ENCODE results near the gene TMEM53. TPM values are rescaled to one million over a fixed set of nuclear protein-coding genes. Genes with fewer than 3 reads are reported as not detected.

Gene TMEM53
- total RNA-seq, 1 experiment from 2014 or later = 8.2 TPM

DNA sequence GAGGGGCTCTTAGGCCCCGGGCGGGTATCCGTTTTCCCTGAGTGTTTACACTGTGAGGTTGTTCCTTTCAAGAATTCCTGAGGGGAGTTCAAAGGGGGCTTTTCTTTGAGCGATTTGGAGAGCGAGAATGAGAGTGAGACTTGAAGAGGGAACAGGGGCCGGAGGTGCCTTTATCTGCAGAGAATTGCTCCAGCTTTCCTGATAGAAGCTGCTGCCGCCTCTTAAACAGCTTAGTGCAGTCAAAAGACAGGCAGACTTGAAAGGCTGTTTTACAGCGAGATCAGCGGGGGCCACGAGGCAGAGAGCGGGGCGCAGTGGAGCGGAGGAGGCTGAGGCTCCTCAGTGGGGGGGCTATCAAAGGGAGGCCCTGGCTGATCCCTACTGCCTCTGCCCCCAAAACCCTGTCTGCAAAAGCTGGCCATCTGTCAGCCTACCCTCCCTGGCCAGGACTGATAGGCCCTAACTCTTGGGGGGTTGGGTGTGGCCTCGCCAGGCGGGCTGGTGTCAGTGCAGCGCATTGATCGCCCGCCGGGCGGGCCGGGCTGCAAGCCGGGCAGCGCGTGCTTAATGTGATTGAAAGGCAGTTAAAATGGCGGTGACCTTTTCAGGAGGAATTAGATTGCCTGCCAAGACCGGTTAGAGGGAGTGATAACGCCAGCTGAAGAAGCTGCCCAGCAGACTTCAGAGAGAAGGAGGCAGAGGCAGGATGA, 36.4 kb downstream of the TMEM53 start (continued):
- TF ChIP-seq ZNF281 (CRISPR knock-in tag; IDR thresholded peaks at IDR 0.05) = no peak

DNA sequence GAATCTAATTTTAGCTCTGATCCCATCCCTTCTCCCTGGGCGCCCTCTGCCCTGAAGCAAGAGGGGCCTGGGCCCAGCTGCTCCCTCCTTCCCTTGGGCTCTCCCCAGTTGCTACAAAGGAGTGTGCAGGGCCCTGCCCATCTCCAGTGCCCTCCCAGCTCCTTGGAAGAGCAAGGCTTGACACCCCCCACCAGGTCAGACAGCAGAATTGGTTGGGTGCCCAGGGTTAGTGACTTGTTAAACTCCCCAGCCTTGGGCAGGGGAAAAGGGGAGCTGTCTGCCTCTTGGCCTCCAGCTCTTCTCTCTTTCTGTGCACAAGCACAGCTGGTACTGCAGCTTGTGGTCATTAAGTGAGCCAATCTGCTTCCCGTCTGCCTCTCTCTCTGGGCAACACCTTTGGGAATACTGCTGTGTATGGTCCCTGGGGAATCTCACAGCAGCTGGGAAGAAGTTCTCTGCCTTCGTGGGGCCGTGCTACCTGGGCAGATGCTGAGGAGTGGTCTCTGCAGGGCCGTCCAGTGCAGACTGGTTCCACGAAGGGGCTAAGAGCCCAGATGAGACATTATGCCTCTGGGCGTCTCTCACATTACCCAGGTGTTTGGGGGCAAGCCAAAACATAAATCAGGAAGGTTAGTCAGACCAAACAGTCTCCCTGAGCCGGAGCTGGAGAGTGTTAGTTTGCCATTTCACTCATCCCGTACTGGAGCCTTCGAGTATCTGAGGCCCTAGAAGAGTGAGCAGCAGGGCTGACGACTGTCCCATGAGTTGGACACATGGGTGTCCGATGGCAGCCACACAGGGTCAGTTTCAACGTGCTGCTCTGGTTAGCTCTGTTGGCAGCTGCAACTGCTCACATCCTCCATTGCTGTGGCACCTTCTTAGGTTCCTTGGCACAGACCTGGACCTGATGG, 37.3 kb downstream of the TMEM53 start:
- H3K27me3 Mint-ChIP-seq (ENCODE audit: low read depth) = no peaks in the 10 kb centered on the region
- ATAC-seq = no peak
- POLR2A ChIA-PET = no interaction called here
- CTCF ChIA-PET = interaction anchor here (1.2 to 1.4 kb wide), 3 partner anchors 16 to 42 kb away, joined by 3 to 10 read pairs (median 4); no protein-coding TSS in a partner anchor
- peaks cover 72% of the 10 kb centered on the region for H3K36me3 Mint-ChIP-seq
- TF ChIP-seq USF1 (CRISPR knock-in tag; IDR thresholded peaks at IDR 0.05) = no peak
- TF ChIP-seq, protein P1, sequence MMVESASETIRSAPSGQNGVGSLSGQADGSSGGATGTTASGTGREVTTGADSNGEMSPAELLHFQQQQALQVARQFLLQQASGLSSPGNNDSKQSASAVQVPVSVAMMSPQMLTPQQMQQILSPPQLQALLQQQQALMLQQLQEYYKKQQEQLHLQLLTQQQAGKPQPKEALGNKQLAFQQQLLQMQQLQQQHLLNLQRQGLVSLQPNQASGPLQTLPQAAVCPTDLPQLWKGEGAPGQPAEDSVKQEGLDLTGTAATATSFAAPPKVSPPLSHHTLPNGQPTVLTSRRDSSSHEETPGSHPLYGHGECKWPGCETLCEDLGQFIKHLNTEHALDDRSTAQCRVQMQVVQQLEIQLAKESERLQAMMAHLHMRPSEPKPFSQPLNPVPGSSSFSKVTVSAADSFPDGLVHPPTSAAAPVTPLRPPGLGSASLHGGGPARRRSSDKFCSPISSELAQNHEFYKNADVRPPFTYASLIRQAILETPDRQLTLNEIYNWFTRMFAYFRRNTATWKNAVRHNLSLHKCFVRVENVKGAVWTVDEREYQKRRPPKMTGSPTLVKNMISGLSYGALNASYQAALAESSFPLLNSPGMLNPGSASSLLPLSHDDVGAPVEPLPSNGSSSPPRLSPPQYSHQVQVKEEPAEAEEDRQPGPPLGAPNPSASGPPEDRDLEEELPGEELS (CRISPR knock-in tag; IDR thresholded peaks at IDR 0.05) = no peak
- DNase-seq (ENCODE audit: low spot score) = no peak
- no peak overlapping the region for H3K4me3 Mint-ChIP-seq
- no peaks in the 10 kb centered on the region for H3K9me3 Mint-ChIP-seq
- no peak overlapping the region for H3K27ac Mint-ChIP-seq
- H3K4me1 Mint-ChIP-seq = peaks cover 15% of the 10 kb centered on the region

DNA sequence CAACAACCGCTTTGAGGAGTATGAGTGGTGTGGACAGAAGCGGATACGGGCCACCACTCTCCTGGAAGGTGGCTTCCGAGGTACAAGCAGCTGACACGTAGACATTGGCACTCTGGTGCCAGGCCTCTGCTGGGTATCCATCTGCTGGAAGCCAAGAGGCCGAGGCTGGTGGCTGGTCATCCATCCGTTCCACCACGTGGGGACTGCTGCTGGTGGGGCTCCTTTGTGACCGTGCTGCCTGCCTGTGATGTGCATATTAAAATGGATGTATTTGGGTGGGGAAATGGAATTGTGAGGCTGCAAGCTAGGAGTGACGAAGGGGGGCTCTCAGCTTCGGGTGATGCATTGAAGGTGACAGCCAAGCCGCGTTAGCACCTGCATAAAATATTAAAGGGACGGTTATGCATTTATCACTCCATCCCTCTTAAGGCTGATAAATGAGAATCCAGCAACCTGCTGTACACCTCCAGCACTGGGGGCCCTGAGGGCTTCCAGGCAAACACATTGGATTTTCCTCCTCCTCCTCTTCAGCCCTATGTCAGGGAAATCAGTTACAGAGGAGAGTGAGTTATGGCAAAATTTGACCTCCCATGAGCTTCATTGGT, 38.1 kb downstream of the TMEM53 start:
- TF ChIP-seq TEAD4 (CRISPR knock-in tag; IDR thresholded peaks at IDR 0.05) (no peak), SMAD3 (CRISPR knock-in tag; IDR thresholded peaks at IDR 0.05; ENCODE audit: borderline replicate concordance) (no peak), NFATC4 (CRISPR knock-in tag; IDR thresholded peaks at IDR 0.05) (no peak), ZNF138 (CRISPR knock-in tag; conservative IDR thresholded peaks at IDR 0.05) (no peak), USF1 (CRISPR knock-in tag; IDR thresholded peaks at IDR 0.05) (no peak)
- TF ChIP-seq, protein P2, sequence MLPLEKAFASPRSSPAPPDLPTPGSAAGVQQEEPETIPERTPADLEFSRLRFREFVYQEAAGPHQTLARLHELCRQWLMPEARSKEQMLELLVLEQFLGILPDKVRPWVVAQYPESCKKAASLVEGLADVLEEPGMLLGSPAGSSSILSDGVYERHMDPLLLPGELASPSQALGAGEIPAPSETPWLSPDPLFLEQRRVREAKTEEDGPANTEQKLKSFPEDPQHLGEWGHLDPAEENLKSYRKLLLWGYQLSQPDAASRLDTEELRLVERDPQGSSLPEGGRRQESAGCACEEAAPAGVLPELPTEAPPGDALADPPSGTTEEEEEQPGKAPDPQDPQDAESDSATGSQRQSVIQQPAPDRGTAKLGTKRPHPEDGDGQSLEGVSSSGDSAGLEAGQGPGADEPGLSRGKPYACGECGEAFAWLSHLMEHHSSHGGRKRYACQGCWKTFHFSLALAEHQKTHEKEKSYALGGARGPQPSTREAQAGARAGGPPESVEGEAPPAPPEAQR (CRISPR knock-in tag; IDR thresholded peaks at IDR 0.05) = no peak
- DNase-seq (ENCODE audit: low spot score) (no peak), ATAC-seq (no peak)
- Mint-ChIP-seq H3K9me3 (no peaks in the 10 kb centered on the region), H3K36me3 (peaks cover 66% of the 10 kb centered on the region), H3K27me3 (ENCODE audit: low read depth) (no peaks in the 10 kb centered on the region), H3K27ac (no peak overlapping the region), H3K4me3 (no peak overlapping the region), H3K4me1 (peaks cover 18% of the 10 kb centered on the region)
- ChIA-PET POLR2A (no interaction called here), CTCF (interaction anchor here (0.9 to 1.4 kb wide), 4 partner anchors 16 to 419 kb away, joined by 3 to 10 read pairs (median 4); no protein-coding TSS in a partner anchor)
